Measurements from ENCODE around the gene CAMK4.

The CAMK4 gene

GRCh38 chr5:111422245-111422644 lies 198.1 kb downstream of the CAMK4 start:
- no peak overlapping the region for H3K4me3 ChIP-seq (ENCODE audit: low read length in 2 of 2)
- no peak overlapping the region for H3K9ac ChIP-seq (ENCODE audit: low read length in 2 of 2)
- no peaks in the 10 kb centered on the region for H3K4me1 ChIP-seq (ENCODE audit: control insufficient read depth, insufficient read depth, low read length)
- no peaks in the 10 kb centered on the region for H3K36me3 ChIP-seq (ENCODE audit: control insufficient read depth in 2 of 2, insufficient read depth in 2 of 2, low read length in 2 of 2)
- no peak overlapping the region for H3K27ac ChIP-seq (ENCODE audit: low read length)
- no peaks in the 10 kb centered on the region for H3K27me3 ChIP-seq (ENCODE audit: control insufficient read depth in 1 of 2, insufficient read depth in 2 of 2, low read length in 2 of 2)
- no peaks in the 10 kb centered on the region for H3K9me3 ChIP-seq (ENCODE audit: control insufficient read depth in 2 of 2, low read length in 2 of 2)

GRCh38 chr5:111422747-111423720 lies 198.8 kb downstream of the CAMK4 start:
- Histone ChIP-seq H3K36me3 (ENCODE audit: control insufficient read depth in 2 of 2, insufficient read depth in 2 of 2, low read length in 2 of 2) (no peaks in the 10 kb centered on the region), H3K27ac (ENCODE audit: low read length) (no peak overlapping the region), H3K4me3 (ENCODE audit: low read length in 2 of 2) (no peak overlapping the region), H3K9me3 (ENCODE audit: control insufficient read depth in 2 of 2, low read length in 2 of 2) (no peaks in the 10 kb centered on the region), H3K27me3 (ENCODE audit: control insufficient read depth in 1 of 2, insufficient read depth in 2 of 2, low read length in 2 of 2) (no peaks in the 10 kb centered on the region), H3K9ac (ENCODE audit: low read length in 2 of 2) (no peak overlapping the region), H3K4me1 (ENCODE audit: control insufficient read depth, insufficient read depth, low read length) (no peaks in the 10 kb centered on the region)

GRCh38 chr5:111425205-111425604 lies 201.0 kb downstream of the CAMK4 start:
- Histone ChIP-seq H3K9me3 (ENCODE audit: control insufficient read depth in 2 of 2, low read length in 2 of 2) (no peaks in the 10 kb centered on the region), H3K36me3 (ENCODE audit: control insufficient read depth in 2 of 2, insufficient read depth in 2 of 2, low read length in 2 of 2) (no peaks in the 10 kb centered on the region), H3K27me3 (ENCODE audit: control insufficient read depth in 1 of 2, insufficient read depth in 2 of 2, low read length in 2 of 2) (no peaks in the 10 kb centered on the region), H3K4me3 (ENCODE audit: low read length in 2 of 2) (no peak overlapping the region), H3K27ac (ENCODE audit: low read length) (no peak overlapping the region), H3K4me1 (ENCODE audit: control insufficient read depth, insufficient read depth, low read length) (no peaks in the 10 kb centered on the region), H3K9ac (ENCODE audit: low read length in 2 of 2) (no peak overlapping the region)

GRCh38 chr5:111427762-111428161 lies 203.6 kb downstream of the CAMK4 start:
- Histone ChIP-seq H3K27ac (ENCODE audit: low read length) (no peak overlapping the region), H3K9me3 (ENCODE audit: control insufficient read depth in 2 of 2, low read length in 2 of 2) (no peaks in the 10 kb centered on the region), H3K4me1 (ENCODE audit: control insufficient read depth, insufficient read depth, low read length) (no peaks in the 10 kb centered on the region), H3K4me3 (ENCODE audit: low read length in 2 of 2) (no peak overlapping the region), H3K36me3 (ENCODE audit: control insufficient read depth in 2 of 2, insufficient read depth in 2 of 2, low read length in 2 of 2) (no peaks in the 10 kb centered on the region), H3K27me3 (ENCODE audit: control insufficient read depth in 1 of 2, insufficient read depth in 2 of 2, low read length in 2 of 2) (no peaks in the 10 kb centered on the region), H3K9ac (ENCODE audit: low read length in 2 of 2) (no peak overlapping the region)

GRCh38 chr5:111432883-111433536 lies 208.8 kb downstream of the CAMK4 start:
- Histone ChIP-seq H3K27ac (ENCODE audit: low read length) (no peak overlapping the region), H3K9me3 (ENCODE audit: control insufficient read depth in 2 of 2, low read length in 2 of 2) (no peaks in the 10 kb centered on the region), H3K4me1 (ENCODE audit: control insufficient read depth, insufficient read depth, low read length) (no peaks in the 10 kb centered on the region), H3K9ac (ENCODE audit: low read length in 2 of 2) (no peak overlapping the region), H3K36me3 (ENCODE audit: control insufficient read depth in 2 of 2, insufficient read depth in 2 of 2, low read length in 2 of 2) (no peaks in the 10 kb centered on the region), H3K27me3 (ENCODE audit: control insufficient read depth in 1 of 2, insufficient read depth in 2 of 2, low read length in 2 of 2) (no peaks in the 10 kb centered on the region), H3K4me3 (ENCODE audit: low read length in 2 of 2) (no peak overlapping the region)

- no peak overlapping the region for H3K27ac ChIP-seq (ENCODE audit: low read length)
- H3K4me3 ChIP-seq (ENCODE audit: low read length in 2 of 2): no peak overlapping the region
- no peaks in the 10 kb centered on the region for H3K36me3 ChIP-seq (ENCODE audit: control insufficient read depth in 2 of 2, insufficient read depth in 2 of 2, low read length in 2 of 2)
- no peaks in the 10 kb centered on the region for H3K9me3 ChIP-seq (ENCODE audit: control insufficient read depth in 2 of 2, low read length in 2 of 2)
- H3K4me1 ChIP-seq (ENCODE audit: control insufficient read depth, insufficient read depth, low read length): no peaks in the 10 kb centered on the region
- no peaks in the 10 kb centered on the region for H3K27me3 ChIP-seq (ENCODE audit: control insufficient read depth in 1 of 2, insufficient read depth in 2 of 2, low read length in 2 of 2)
- H3K9ac ChIP-seq (ENCODE audit: low read length in 2 of 2): no peak overlapping the region
These were observed 210.6 kb downstream of the CAMK4 start for GRCh38 chr5:111434800-111435199.

GRCh38 chr5:111439473-111440075 lies 215.4 kb downstream of the CAMK4 start:
- H3K27ac ChIP-seq (ENCODE audit: low read length): no peak overlapping the region
- no peaks in the 10 kb centered on the region for H3K4me1 ChIP-seq (ENCODE audit: control insufficient read depth, insufficient read depth, low read length)
- H3K9ac ChIP-seq (ENCODE audit: low read length in 2 of 2): no peak overlapping the region
- H3K9me3 ChIP-seq (ENCODE audit: control insufficient read depth in 2 of 2, low read length in 2 of 2): no peaks in the 10 kb centered on the region
- no peaks in the 10 kb centered on the region for H3K36me3 ChIP-seq (ENCODE audit: control insufficient read depth in 2 of 2, insufficient read depth in 2 of 2, low read length in 2 of 2)
- no peak overlapping the region for H3K4me3 ChIP-seq (ENCODE audit: low read length in 2 of 2)
- no peaks in the 10 kb centered on the region for H3K27me3 ChIP-seq (ENCODE audit: control insufficient read depth in 1 of 2, insufficient read depth in 2 of 2, low read length in 2 of 2)

GRCh38 chr5:111447099-111447498 lies 222.9 kb downstream of the CAMK4 start:
- Histone ChIP-seq H3K9ac (ENCODE audit: low read length in 2 of 2) (no peak overlapping the region), H3K27ac (ENCODE audit: low read length) (no peak overlapping the region), H3K4me3 (ENCODE audit: low read length in 2 of 2) (no peak overlapping the region), H3K27me3 (ENCODE audit: control insufficient read depth in 1 of 2, insufficient read depth in 2 of 2, low read length in 2 of 2) (no peaks in the 10 kb centered on the region), H3K4me1 (ENCODE audit: control insufficient read depth, insufficient read depth, low read length) (no peaks in the 10 kb centered on the region), H3K36me3 (ENCODE audit: control insufficient read depth in 2 of 2, insufficient read depth in 2 of 2, low read length in 2 of 2) (no peaks in the 10 kb centered on the region), H3K9me3 (ENCODE audit: control insufficient read depth in 2 of 2, low read length in 2 of 2) (no peaks in the 10 kb centered on the region)

- no peak overlapping the region for H3K27ac ChIP-seq (ENCODE audit: low read length)
- no peaks in the 10 kb centered on the region for H3K27me3 ChIP-seq (ENCODE audit: control insufficient read depth in 1 of 2, insufficient read depth in 2 of 2, low read length in 2 of 2)
- H3K36me3 ChIP-seq (ENCODE audit: control insufficient read depth in 2 of 2, insufficient read depth in 2 of 2, low read length in 2 of 2): no peaks in the 10 kb centered on the region
- H3K9me3 ChIP-seq (ENCODE audit: control insufficient read depth in 2 of 2, low read length in 2 of 2): no peaks in the 10 kb centered on the region
- no peaks in the 10 kb centered on the region for H3K4me1 ChIP-seq (ENCODE audit: control insufficient read depth, insufficient read depth, low read length)
- no peak overlapping the region for H3K4me3 ChIP-seq (ENCODE audit: low read length in 2 of 2)
- H3K9ac ChIP-seq (ENCODE audit: low read length in 2 of 2): no peak overlapping the region
These were observed 223.6 kb downstream of the CAMK4 start for GRCh38 chr5:111447822-111448221.

GRCh38 chr5:111453295-111453694 lies 229.1 kb downstream of the CAMK4 start:
- no peak overlapping the region for H3K27ac ChIP-seq (ENCODE audit: low read length)

More at GRCh38 chr5:111453295-111453694, 229.1 kb downstream of the CAMK4 start:
- H3K36me3 ChIP-seq (ENCODE audit: control insufficient read depth in 2 of 2, insufficient read depth in 2 of 2, low read length in 2 of 2): no peaks in the 10 kb centered on the region
- no peaks in the 10 kb centered on the region for H3K4me1 ChIP-seq (ENCODE audit: control insufficient read depth, insufficient read depth, low read length)
- no peaks in the 10 kb centered on the region for H3K9me3 ChIP-seq (ENCODE audit: control insufficient read depth in 2 of 2, low read length in 2 of 2)
- H3K9ac ChIP-seq (ENCODE audit: low read length in 2 of 2): no peak overlapping the region
- no peak overlapping the region for H3K4me3 ChIP-seq (ENCODE audit: low read length in 2 of 2)
- H3K27me3 ChIP-seq (ENCODE audit: control insufficient read depth in 1 of 2, insufficient read depth in 2 of 2, low read length in 2 of 2): no peaks in the 10 kb centered on the region
